ENCODE data around the gene VGLL4.

DNA sequence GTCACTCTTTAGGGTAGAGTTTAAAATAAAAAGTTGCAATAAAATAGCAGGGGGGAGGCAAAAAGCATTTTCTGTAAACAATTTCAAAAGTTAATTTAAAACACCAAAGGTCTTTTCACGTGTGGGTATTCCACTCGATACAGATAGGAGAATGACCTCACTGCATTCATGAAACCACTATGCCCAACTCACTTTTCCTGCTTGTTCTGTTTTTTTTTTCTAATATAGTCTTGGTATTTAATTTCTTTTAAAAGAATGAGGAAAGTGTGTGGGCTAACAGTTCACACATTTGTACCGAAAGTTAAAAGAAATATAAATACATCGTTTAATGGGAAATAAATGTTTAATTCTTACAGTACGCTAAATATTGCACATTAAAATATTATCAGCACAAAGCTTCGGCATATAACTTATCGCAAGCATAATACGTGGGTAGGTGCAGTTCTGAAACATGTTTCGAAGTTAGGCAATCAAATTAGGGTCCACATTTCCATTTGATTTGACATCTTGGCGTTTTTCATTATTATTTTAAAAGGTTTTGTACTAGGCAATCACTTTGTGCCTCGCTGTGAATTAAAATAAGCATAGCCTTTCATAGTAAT is 41.4 kb downstream of the VGLL4 start:
- TF ChIP-seq, protein P1, sequence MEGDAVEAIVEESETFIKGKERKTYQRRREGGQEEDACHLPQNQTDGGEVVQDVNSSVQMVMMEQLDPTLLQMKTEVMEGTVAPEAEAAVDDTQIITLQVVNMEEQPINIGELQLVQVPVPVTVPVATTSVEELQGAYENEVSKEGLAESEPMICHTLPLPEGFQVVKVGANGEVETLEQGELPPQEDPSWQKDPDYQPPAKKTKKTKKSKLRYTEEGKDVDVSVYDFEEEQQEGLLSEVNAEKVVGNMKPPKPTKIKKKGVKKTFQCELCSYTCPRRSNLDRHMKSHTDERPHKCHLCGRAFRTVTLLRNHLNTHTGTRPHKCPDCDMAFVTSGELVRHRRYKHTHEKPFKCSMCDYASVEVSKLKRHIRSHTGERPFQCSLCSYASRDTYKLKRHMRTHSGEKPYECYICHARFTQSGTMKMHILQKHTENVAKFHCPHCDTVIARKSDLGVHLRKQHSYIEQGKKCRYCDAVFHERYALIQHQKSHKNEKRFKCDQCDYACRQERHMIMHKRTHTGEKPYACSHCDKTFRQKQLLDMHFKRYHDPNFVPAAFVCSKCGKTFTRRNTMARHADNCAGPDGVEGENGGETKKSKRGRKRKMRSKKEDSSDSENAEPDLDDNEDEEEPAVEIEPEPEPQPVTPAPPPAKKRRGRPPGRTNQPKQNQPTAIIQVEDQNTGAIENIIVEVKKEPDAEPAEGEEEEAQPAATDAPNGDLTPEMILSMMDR (conservative IDR thresholded peaks at IDR 0.05; ENCODE audit: low read depth, low read length): no peak
- no peak for TF ChIP-seq EZH2 (IDR thresholded peaks at IDR 0.05; ENCODE audit: low read length, unreplicated experiment)

Measured in PC-3 (cell line).